Endothelial cell of umbilical vein (primary cell): ENCODE data around the gene WDR47. TPM values are rescaled to one million over a fixed set of nuclear protein-coding genes. Genes with fewer than 3 reads are reported as not detected.

Source experiments
- BruUV-seq: library from RNA; stranded (reverse); fragments of 400-500 nt; replicated peaks from 2 replicates; lab custom pipeline; 2021; lab: Mats Ljungman, UMichigan
- CTCF ChIA-PET: fragments of 300-600, 350-600 bp; sonication (Branson Sonifier 250); formaldehyde crosslinking; loops from one replicate; lab custom pipeline; 2021; ENCODE audit warnings: antibody characterized with exemption, inconsistent platforms; lab: Charles Lee
- POLR2A ChIA-PET: fragments of 300-600, 350-600 bp; sonication (Branson Sonifier 250); formaldehyde crosslinking; loops from one replicate; lab custom pipeline; 2021; ENCODE audit warnings: antibody characterized with exemption, inconsistent platforms; lab: Charles Lee
- DNase-seq: peaks from one replicate; pipeline ENCODE4 v3.0.0-alpha.2; 2011; ENCODE audit warnings: low read depth, low spot score
- FAIRE-seq: peaks from 2 replicates; lab custom pipeline; 2011; peaks lifted over from hg19 to GRCh38; lab: Jason Lieb, UNC
- H2AFZ ChIP-seq: 2 replicates; pipeline ENCODE4 v1.6.0; 2012; ENCODE audit warnings: low read depth, low read length, control low read depth, inconsistent platforms
- H3K27ac ChIP-seq: 2 replicates; pipeline ENCODE4 v1.5.1; 2011; ENCODE audit warnings: low read depth, mild to moderate bottlenecking, control low read depth, low read length, moderate library complexity; ENCODE audit not compliant: insufficient read depth
- H3K27me3 ChIP-seq, 2 experiments: 2 replicates each; pipeline versions ENCODE4 v1.6.0 to v1.6.1; 2011; ENCODE audit warnings: low read length in 2 of 2, mixed read lengths in 1 of 2; ENCODE audit not compliant: control insufficient read depth in 2 of 2, insufficient read depth in 2 of 2
- H3K36me3 ChIP-seq, 2 experiments: 2 replicates in 1 of 2; 3 replicates in 1 of 2; pipeline ENCODE4 v1.5.1; 2011; ENCODE audit warnings: low read length in 2 of 2, mild to moderate bottlenecking in 1 of 2, moderate library complexity in 1 of 2; ENCODE audit not compliant: control insufficient read depth in 2 of 2, insufficient read depth in 2 of 2; ENCODE audit errors: extremely low read depth in 1 of 2
- H3K4me1 ChIP-seq: 3 replicates; pipeline ENCODE4 v1.5.1; 2011; ENCODE audit warnings: mild to moderate bottlenecking, low read length; ENCODE audit not compliant: control insufficient read depth, insufficient read depth; ENCODE audit errors: extremely low read depth
- H3K4me2 ChIP-seq: 2 replicates; pipeline ENCODE4 v1.6.1; 2011; ENCODE audit warnings: low read length, control low read depth, mixed read lengths; ENCODE audit not compliant: insufficient read depth
- H3K4me3 ChIP-seq, 3 experiments: fragments of 200-600 bp in 1 of 3; sonication (generic), shearing (Covaris generic) in 1 of 3; replicated peaks in 1 of 3; 2 replicates each; pipeline ENCODE4 v1.5.1; 2011 to 2016; ENCODE audit warnings: control low read depth in 3 of 3, low read length in 3 of 3, mild to moderate bottlenecking in 2 of 3, inconsistent platforms in 1 of 3, low read depth in 1 of 3, moderate library complexity in 1 of 3; ENCODE audit not compliant: insufficient read depth in 1 of 3
- H3K79me2 ChIP-seq: 2 replicates; pipeline ENCODE4 v1.6.0; 2012; ENCODE audit warnings: low read length, inconsistent platforms; ENCODE audit not compliant: control insufficient read depth, insufficient read depth
- H3K9ac ChIP-seq: replicated peaks from 2 replicates; pipeline ENCODE3; 2011; ENCODE audit warnings: low read length, control low read depth; ENCODE audit not compliant: insufficient read depth; ENCODE audit errors: extremely low read depth
- H3K9me1 ChIP-seq: replicated peaks from 3 replicates; pipeline ENCODE4 v1.6.0; 2011; ENCODE audit warnings: mild to moderate bottlenecking, low read length; ENCODE audit not compliant: control insufficient read depth, insufficient read depth; ENCODE audit errors: extremely low read depth
- H3K9me3 ChIP-seq: replicated peaks from 2 replicates; pipeline ENCODE4 v1.5.1; 2012; ENCODE audit warnings: low read length, inconsistent platforms; ENCODE audit not compliant: control insufficient read depth, insufficient read depth
- H4K20me1 ChIP-seq: replicated peaks from 2 replicates; pipeline ENCODE3; 2011; ENCODE audit warnings: mild to moderate bottlenecking, low read length; ENCODE audit not compliant: control insufficient read depth, insufficient read depth; ENCODE audit errors: extremely low read depth
- CTCF ChIP-seq, 2 donors: IDR thresholded peaks; 1 replicate in 1 of 2; 2 replicates in 1 of 2; pipeline ENCODE4 v1.5.1; 2011; ENCODE audit warnings: low read length in 2 of 2, mild to moderate bottlenecking in 2 of 2, moderate library complexity in 2 of 2, control low read depth in 1 of 2, inconsistent platforms in 1 of 2, low read depth in 1 of 2; ENCODE audit not compliant: insufficient read depth in 1 of 2; ENCODE audit errors: extremely low read depth in 1 of 2
- EZH2 ChIP-seq: IDR thresholded peaks from 2 replicates; pipeline ENCODE4 v1.6.1; 2012; ENCODE audit warnings: borderline replicate concordance, low read depth, mild to moderate bottlenecking, moderate library complexity, low read length, inconsistent platforms; ENCODE audit not compliant: severe bottlenecking
- FOS ChIP-seq: IDR thresholded peaks from 2 replicates; pipeline ENCODE4 v1.6.1; 2011; ENCODE audit warnings: mild to moderate bottlenecking, low read length, moderate library complexity, borderline replicate concordance; ENCODE audit not compliant: insufficient read depth
- GATA2 ChIP-seq: IDR thresholded peaks from 2 replicates; pipeline ENCODE4 v1.7.0; 2011; ENCODE audit warnings: low read depth, mild to moderate bottlenecking, moderate library complexity, mixed read lengths, low read length; ENCODE audit not compliant: insufficient read length, insufficient read depth
- JUN ChIP-seq: IDR thresholded peaks from 2 replicates; pipeline ENCODE4 v1.6.1; 2011; ENCODE audit warnings: borderline replicate concordance, low read depth; ENCODE audit not compliant: insufficient read length, insufficient read depth
- MAX ChIP-seq: IDR thresholded peaks from 2 replicates; pipeline ENCODE4 v1.6.1; 2011; ENCODE audit not compliant: insufficient read depth, insufficient read length
- MYC ChIP-seq: IDR thresholded peaks from one replicate; pipeline ENCODE4 v1.6.1; 2011; ENCODE audit warnings: mild to moderate bottlenecking, low read depth, low read length
- POLR2A ChIP-seq: IDR thresholded peaks from 2 replicates; pipeline ENCODE4 v1.6.1; 2012; ENCODE audit warnings: low read depth, mild to moderate bottlenecking, control low read depth, low read length
- POLR2AphosphoS5 ChIP-seq: IDR thresholded peaks from 2 replicates; pipeline ENCODE4 v1.6.1; 2012; ENCODE audit warnings: low read depth, mild to moderate bottlenecking, control low read depth, low read length, moderate library complexity; ENCODE audit not compliant: insufficient read depth
- dilution Hi-C: fragments of 300-500 bp; cut with MboI; formaldehyde crosslinking; loops from one replicate; pipeline ENCODE4 v1.15.0; 2019; ENCODE audit warnings: low sequenced_read_pairs; ENCODE audit not compliant: extremely low pct_ligation_motif_present
- intact Hi-C: fragments of 100-400 bp; cut with micrococcal nuclease; formaldehyde crosslinking; loops from one replicate; pipeline ENCODE4 v1.10.0; 2022
- polyA plus RNA-seq, 4 experiments: library from polyadenylated mRNA; depleted of rRNA in 3 of 4; stranded (reverse) in 3 of 4; unstranded in 1 of 4; fragments of >200 nt; gene quantifications; 2 replicates each; pipeline versions ENCODE4 v1.2.1 to v1.2.3, GENCODE V29; 2011 to 2012; ENCODE audit warnings: missing spikeins in 1 of 4
- total RNA-seq: library from RNA; stranded (reverse); gene quantifications from 2 replicates; pipeline ENCODE4 v1.2.3, GENCODE V29; 2021

The WDR47 gene
- total and polyA plus RNA-seq, 2 donors (not counting 3 experiments of a cell fraction or from before 2014, with no cell fraction given) = 9.1 to 19.0 TPM

- FAIRE-seq (no peak), DNase-seq (no peak)
- Histone ChIP-seq H3K9me1 (no peaks in the 10 kb centered on the region), H3K4me1 (peaks cover 9% of the 10 kb centered on the region), H3K79me2 (no peaks in the 10 kb centered on the region), H3K27me3 (no peaks in the 10 kb centered on the region), H4K20me1 (no peaks in the 10 kb centered on the region), H3K4me3 (no peak overlapping the region), H3K36me3 (no peaks in the 10 kb centered on the region), H3K9me3 (no peaks in the 10 kb centered on the region), H3K4me2 (no peak overlapping the region), H3K9ac (no peak overlapping the region), H2AFZ (no peak overlapping the region), H3K27ac (no peak overlapping the region)
- no peak for TF ChIP-seq POLR2AphosphoS5
- no peak for TF ChIP-seq MYC
- TF ChIP-seq POLR2A = no peak
- TF ChIP-seq EZH2 = no peak
- TF ChIP-seq GATA2 = no peak
- TF ChIP-seq CTCF (IDR thresholded peaks at IDR 0.05; ENCODE audit: extremely low read depth in 1 of 2, insufficient read depth in 1 of 2, low read depth in 1 of 2, low read length in 2 of 2) = no peak
- no peak for TF ChIP-seq JUN
- no peak for TF ChIP-seq MAX
- no peak for TF ChIP-seq FOS
- dilution Hi-C loops (no loop called here), intact Hi-C loops (no loop called here)
- no TSS peak for BruUV-seq
- POLR2A ChIA-PET = no interaction called here
- CTCF ChIA-PET = interaction anchor here (2.1 to 3.0 kb wide), 3 partner anchors 12 to 29 kb away, joined by 6 to 14 read pairs (median 9); a partner anchor contains a TSS
Measured at GRCh38 chr1:109083501-109083900, 41.6 kb upstream of the WDR47 start.
